ENCODE data around the gene ATP5F1E.
"Not testable (repeated sequence)": the region's sequence is repeated elsewhere in the genome, so short reads cannot be mapped to it uniquely, and the experiment has no call there.

The ATP5F1E gene

GRCh38 chr20:58985656-58986055 lies 46.5 kb downstream of the ATP5F1E start:
- TF ChIP-seq CTCF (conservative IDR thresholded peaks at IDR 0.05; ENCODE audit: low read length) (no peak), EZH2phosphoT487 (IDR thresholded peaks at IDR 0.05; ENCODE audit: borderline replicate concordance) (no peak)
- peaks cover 40% of the 10 kb centered on the region; the same call in 1 of the 2 replicates for H3K36me3 ChIP-seq (ENCODE audit: insufficient read depth, low read length)

GRCh38 chr20:58984691-58985090 lies 47.4 kb downstream of the ATP5F1E start:
- H3F3A ChIP-seq (ENCODE audit: low read depth), result no peaks in the 10 kb centered on the region
- no peaks in the 10 kb centered on the region for H3K9me2 ChIP-seq (replicated peaks; ENCODE audit: low read depth, low read length)
- H3K9me3 ChIP-seq (ENCODE audit: insufficient read depth, low read depth, low read length), result no peaks in the 10 kb centered on the region
- H3K4me3 ChIP-seq (ENCODE audit: low read length, poor library complexity, severe bottlenecking), result peak overlapping the region; percentile 59
- H4K20me1 ChIP-seq (ENCODE audit: insufficient read depth, low read length, poor library complexity, severe bottlenecking), result peaks cover 23% of the 10 kb centered on the region
- TF ChIP-seq CTCF (conservative IDR thresholded peaks at IDR 0.05; ENCODE audit: low read length) (no peak), EZH2phosphoT487 (IDR thresholded peaks at IDR 0.05; ENCODE audit: borderline replicate concordance) (no peak)
- peaks cover 24% of the 10 kb centered on the region for H3K4me1 ChIP-seq (ENCODE audit: insufficient read depth, low read length, poor library complexity, severe bottlenecking)
- no peaks in the 10 kb centered on the region for H3K27me3 ChIP-seq (ENCODE audit: insufficient read depth, low read length, poor library complexity, severe bottlenecking)
- H3K36me3 ChIP-seq (ENCODE audit: insufficient read depth, low read length), result peaks cover 32% of the 10 kb centered on the region; the same call in 1 of the 2 replicates
- H2AFZ ChIP-seq (ENCODE audit: low read length), result no peak overlapping the region
- peak overlapping the region; percentile 63 for H3K4me2 ChIP-seq (ENCODE audit: low read depth, low read length, poor library complexity, severe bottlenecking)
- H3K9ac ChIP-seq (ENCODE audit: low read depth, low read length, poor library complexity, severe bottlenecking), result peak overlapping the region; percentile 14
- H3K79me2 ChIP-seq (ENCODE audit: insufficient read depth, low read length), result peaks cover 58% of the 10 kb centered on the region

More at GRCh38 chr20:58985656-58986055, 46.5 kb downstream of the ATP5F1E start:
- H3K4me2 ChIP-seq (ENCODE audit: low read depth, low read length, poor library complexity, severe bottlenecking), result peak overlapping the region; percentile 63
- no peak overlapping the region for H3K4me3 ChIP-seq (ENCODE audit: low read length, poor library complexity, severe bottlenecking)
- no peaks in the 10 kb centered on the region for H3K27me3 ChIP-seq (ENCODE audit: insufficient read depth, low read length, poor library complexity, severe bottlenecking)
- no peak overlapping the region for H3K9ac ChIP-seq (ENCODE audit: low read depth, low read length, poor library complexity, severe bottlenecking)
- H3K9me2 ChIP-seq (replicated peaks; ENCODE audit: low read depth, low read length), result no peaks in the 10 kb centered on the region
- H3K4me1 ChIP-seq (ENCODE audit: insufficient read depth, low read length, poor library complexity, severe bottlenecking), result peaks cover 24% of the 10 kb centered on the region
- H3K9me3 ChIP-seq (ENCODE audit: insufficient read depth, low read depth, low read length), result no peaks in the 10 kb centered on the region
- H4K20me1 ChIP-seq (ENCODE audit: insufficient read depth, low read length, poor library complexity, severe bottlenecking), result peaks cover 23% of the 10 kb centered on the region
- H3F3A ChIP-seq (ENCODE audit: low read depth), result no peaks in the 10 kb centered on the region
- no peak overlapping the region for H2AFZ ChIP-seq (ENCODE audit: low read length)
- H3K79me2 ChIP-seq (ENCODE audit: insufficient read depth, low read length), result peaks cover 55% of the 10 kb centered on the region

- Histone ChIP-seq H3K4me3 (ENCODE audit: low read length, poor library complexity, severe bottlenecking) (peak overlapping the region; percentile 83), H4K20me1 (ENCODE audit: insufficient read depth, low read length, poor library complexity, severe bottlenecking) (peaks cover 23% of the 10 kb centered on the region), H3K4me2 (ENCODE audit: low read depth, low read length, poor library complexity, severe bottlenecking) (peak overlapping the region; percentile 74), H3K79me2 (ENCODE audit: insufficient read depth, low read length) (peaks cover 56% of the 10 kb centered on the region), H3K4me1 (ENCODE audit: insufficient read depth, low read length, poor library complexity, severe bottlenecking) (peaks cover 24% of the 10 kb centered on the region), H3K36me3 (ENCODE audit: insufficient read depth, low read length) (peaks cover 16% of the 10 kb centered on the region; the same call in 1 of the 2 replicates)
- H3F3A ChIP-seq (ENCODE audit: low read depth); H2AFZ ChIP-seq (ENCODE audit: low read length); H3K9me3 ChIP-seq (ENCODE audit: insufficient read depth, low read depth, low read length); H3K27me3 ChIP-seq (ENCODE audit: insufficient read depth, low read length, poor library complexity, severe bottlenecking); H3K9ac ChIP-seq (ENCODE audit: low read depth, low read length, poor library complexity, severe bottlenecking); H3K9me2 ChIP-seq (replicated peaks; ENCODE audit: low read depth, low read length): not testable (repeated sequence)
These were observed 49.0 kb downstream of the ATP5F1E start for GRCh38 chr20:58983115-58983468.

- peaks cover 24% of the 10 kb centered on the region for H3K4me1 ChIP-seq (ENCODE audit: insufficient read depth, low read length, poor library complexity, severe bottlenecking)
- peak overlapping the region; percentile 83 for H3K4me3 ChIP-seq (ENCODE audit: low read length, poor library complexity, severe bottlenecking)
- peaks cover 53% of the 10 kb centered on the region for H3K79me2 ChIP-seq (ENCODE audit: insufficient read depth, low read length)
These were observed 49.6 kb downstream of the ATP5F1E start for GRCh38 chr20:58982406-58983114.

More at GRCh38 chr20:58982406-58983114, 49.6 kb downstream of the ATP5F1E start:
- Histone ChIP-seq H3K9ac (ENCODE audit: low read depth, low read length, poor library complexity, severe bottlenecking) (peak overlapping the region; percentile 82), H3F3A (ENCODE audit: low read depth) (no peaks in the 10 kb centered on the region), H3K36me3 (ENCODE audit: insufficient read depth, low read length) (peaks cover 11% of the 10 kb centered on the region; the same call in 1 of the 2 replicates), H3K9me2 (replicated peaks; ENCODE audit: low read depth, low read length) (no peaks in the 10 kb centered on the region), H3K4me2 (ENCODE audit: low read depth, low read length, poor library complexity, severe bottlenecking) (peak overlapping the region; percentile 74), H2AFZ (ENCODE audit: low read length) (no peak overlapping the region), H3K27me3 (ENCODE audit: insufficient read depth, low read length, poor library complexity, severe bottlenecking) (no peaks in the 10 kb centered on the region), H3K9me3 (ENCODE audit: insufficient read depth, low read depth, low read length) (no peaks in the 10 kb centered on the region), H4K20me1 (ENCODE audit: insufficient read depth, low read length, poor library complexity, severe bottlenecking) (peaks cover 23% of the 10 kb centered on the region)
- TF ChIP-seq CTCF (conservative IDR thresholded peaks at IDR 0.05; ENCODE audit: low read length) (no peak), EZH2phosphoT487 (IDR thresholded peaks at IDR 0.05; ENCODE audit: borderline replicate concordance) (no peak)
